Measurements from ENCODE around the gene RPE65. TPM values are rescaled to one million over a fixed set of nuclear protein-coding genes. Genes with fewer than 3 reads are reported as not detected.

Gene RPE65
- total and polyA plus RNA-seq, 2 of the 8 experiments (the other 6 are each of a cell fraction or from before 2014, with no cell fraction given) = not detected

- TF ChIP-seq EP300 (IDR thresholded peaks at IDR 0.05; ENCODE audit: borderline replicate concordance in 1 of 2, low read depth in 2 of 2, low read length in 2 of 2) (no peak), POLR2A (IDR thresholded peaks at IDR 0.05; ENCODE audit: control extremely low read depth in 1 of 2, low read depth in 2 of 2, low read length in 2 of 2) (no peak), EGR1 (IDR thresholded peaks at IDR 0.05; ENCODE audit: borderline replicate concordance, low read depth, low read length) (no peak)
Observed at GRCh38 chr1:68453060-68453670, 3.4 kb upstream of the RPE65 start (continued).

Measured in H1 (cell line).